WI38 (cell line): ENCODE measurements around the gene SLC35E2B.
"Not testable (repeated sequence)": the region's sequence is repeated elsewhere in the genome, so short reads cannot be mapped to it uniquely, and the experiment has no call there.

Experiments
- H3K4me3 ChIP-seq: 2 replicates; pipeline ENCODE4 v1.5.1; 2011; ENCODE audit warnings: low read depth, mild to moderate bottlenecking, control low read depth, low read length
- CTCF ChIP-seq: IDR thresholded peaks from 2 replicates; pipeline ENCODE4 v1.5.1; 2012; ENCODE audit warnings: low read depth, mild to moderate bottlenecking, control low read depth, low read length

The SLC35E2B gene

GRCh38 chr1:1678581-1679380 is 13.8 kb downstream of the SLC35E2B start:
- H3K4me3 ChIP-seq: no peak overlapping the region
- no peak for TF ChIP-seq CTCF

- no peak for TF ChIP-seq CTCF
- no peak overlapping the region for H3K4me3 ChIP-seq
These were observed 14.6 kb downstream of the SLC35E2B start for GRCh38 chr1:1677718-1678580.

- H3K4me3 ChIP-seq: not testable (repeated sequence)
These were observed 16.5 kb downstream of the SLC35E2B start for GRCh38 chr1:1676087-1676486.

GRCh38 chr1:1675218-1675617 is 17.4 kb downstream of the SLC35E2B start:
- H3K4me3 ChIP-seq: not testable (repeated sequence)

GRCh38 chr1:1674806-1675205 is 17.8 kb downstream of the SLC35E2B start:
- not testable (repeated sequence) for H3K4me3 ChIP-seq

GRCh38 chr1:1672181-1672965 is 20.2 kb downstream of the SLC35E2B start:
- TF ChIP-seq CTCF: no peak
- no peak overlapping the region for H3K4me3 ChIP-seq

GRCh38 chr1:1671365-1672119 is 21.1 kb downstream of the SLC35E2B start:
- no peak overlapping the region for H3K4me3 ChIP-seq
- TF ChIP-seq CTCF: no peak

- no peak for TF ChIP-seq CTCF
- H3K4me3 ChIP-seq: no peak overlapping the region
These were observed 21.7 kb downstream of the SLC35E2B start for GRCh38 chr1:1670866-1671265.
